ENCODE measurements around the gene MBTPS1.

MBTPS1 gene

GRCh38 chr16:84042879-84043485 lies 73.8 kb downstream of the MBTPS1 start:
- ChIA-PET CTCF (no interaction called here), POLR2A (no interaction called here)
- TF ChIP-seq SP1 (IDR thresholded peaks at IDR 0.05): no peak
- TF ChIP-seq LEF1 (IDR thresholded peaks at IDR 0.05; ENCODE audit: borderline replicate concordance): no peak
- TF ChIP-seq ARNT (IDR thresholded peaks at IDR 0.05): no peak
- TF ChIP-seq SUZ12 (IDR thresholded peaks at IDR 0.05): no peak
- no peak for TF ChIP-seq FOXK2 (IDR thresholded peaks at IDR 0.05)
- no peak for TF ChIP-seq NFRKB (IDR thresholded peaks at IDR 0.05)
- TF ChIP-seq FOXM1 (IDR thresholded peaks at IDR 0.05; ENCODE audit: borderline replicate concordance): no peak
- TF ChIP-seq CTBP1 (IDR thresholded peaks at IDR 0.05; ENCODE audit: borderline replicate concordance): no peak
- TF ChIP-seq BHLHE40 (IDR thresholded peaks at IDR 0.05; ENCODE audit: borderline replicate concordance): no peak
- no peak for TF ChIP-seq FOXA1 (IDR thresholded peaks at IDR 0.05)
- no peak for TF ChIP-seq HDGF (IDR thresholded peaks at IDR 0.05; ENCODE audit: borderline replicate concordance)
- no peak for TF ChIP-seq ZNF384 (IDR thresholded peaks at IDR 0.05)
- TF ChIP-seq ELF4 (IDR thresholded peaks at IDR 0.05): no peak
- no peak for TF ChIP-seq PKNOX1 (IDR thresholded peaks at IDR 0.05)
- TF ChIP-seq TARDBP (IDR thresholded peaks at IDR 0.05): no peak
- TF ChIP-seq L3MBTL2 (conservative IDR thresholded peaks at IDR 0.05): no peak
- no peak for DNase-seq (ENCODE audit: extremely low spot score)

- DNase-seq (ENCODE audit: extremely low spot score): no peak
- CTCF ChIA-PET: no interaction called here
- POLR2A ChIA-PET: no interaction called here
- TF ChIP-seq BHLHE40 (IDR thresholded peaks at IDR 0.05; ENCODE audit: borderline replicate concordance): no peak
- TF ChIP-seq PKNOX1 (IDR thresholded peaks at IDR 0.05): no peak
- no peak for TF ChIP-seq SP1 (IDR thresholded peaks at IDR 0.05)
- TF ChIP-seq FOXM1 (IDR thresholded peaks at IDR 0.05; ENCODE audit: borderline replicate concordance): no peak
- TF ChIP-seq FOXA1 (IDR thresholded peaks at IDR 0.05): no peak
- TF ChIP-seq ARNT (IDR thresholded peaks at IDR 0.05): no peak
- no peak for TF ChIP-seq LEF1 (IDR thresholded peaks at IDR 0.05; ENCODE audit: borderline replicate concordance)
- no peak for TF ChIP-seq NFRKB (IDR thresholded peaks at IDR 0.05)
- TF ChIP-seq FOXK2 (IDR thresholded peaks at IDR 0.05): no peak
- TF ChIP-seq TARDBP (IDR thresholded peaks at IDR 0.05): no peak
- TF ChIP-seq L3MBTL2 (conservative IDR thresholded peaks at IDR 0.05): no peak
- TF ChIP-seq SUZ12 (IDR thresholded peaks at IDR 0.05): no peak
- TF ChIP-seq HDGF (IDR thresholded peaks at IDR 0.05; ENCODE audit: borderline replicate concordance): no peak
- TF ChIP-seq ELF4 (IDR thresholded peaks at IDR 0.05): no peak
- TF ChIP-seq CTBP1 (IDR thresholded peaks at IDR 0.05; ENCODE audit: borderline replicate concordance): no peak
- TF ChIP-seq ZNF384 (IDR thresholded peaks at IDR 0.05): no peak
Observed at GRCh38 chr16:84042308-84042878, 74.3 kb downstream of the MBTPS1 start, which contains the start of gene SLC38A8. TSS of gene SLC38A8 (minus strand) at chr16:84042795. CDS start at chr16:84042157, 638 bp downstream.

GRCh38 chr16:84041881-84042280 lies 74.9 kb downstream of the MBTPS1 start:
- TF ChIP-seq ZNF384 (IDR thresholded peaks at IDR 0.05): no peak
- no peak for TF ChIP-seq FOXK2 (IDR thresholded peaks at IDR 0.05)
- no peak for TF ChIP-seq L3MBTL2 (conservative IDR thresholded peaks at IDR 0.05)
- no peak for TF ChIP-seq HDGF (IDR thresholded peaks at IDR 0.05; ENCODE audit: borderline replicate concordance)
- no peak for TF ChIP-seq TARDBP (IDR thresholded peaks at IDR 0.05)
- TF ChIP-seq SUZ12 (IDR thresholded peaks at IDR 0.05): no peak
- TF ChIP-seq FOXM1 (IDR thresholded peaks at IDR 0.05; ENCODE audit: borderline replicate concordance): no peak
- no peak for TF ChIP-seq FOXA1 (IDR thresholded peaks at IDR 0.05)
- TF ChIP-seq ARNT (IDR thresholded peaks at IDR 0.05): no peak
- TF ChIP-seq CTBP1 (IDR thresholded peaks at IDR 0.05; ENCODE audit: borderline replicate concordance): no peak
- no peak for TF ChIP-seq PKNOX1 (IDR thresholded peaks at IDR 0.05)
- no peak for TF ChIP-seq NFRKB (IDR thresholded peaks at IDR 0.05)
- TF ChIP-seq ELF4 (IDR thresholded peaks at IDR 0.05): no peak
- TF ChIP-seq BHLHE40 (IDR thresholded peaks at IDR 0.05; ENCODE audit: borderline replicate concordance): no peak
- TF ChIP-seq SP1 (IDR thresholded peaks at IDR 0.05): no peak
- no peak for TF ChIP-seq LEF1 (IDR thresholded peaks at IDR 0.05; ENCODE audit: borderline replicate concordance)
- DNase-seq (ENCODE audit: extremely low spot score): no peak
- ChIA-PET CTCF (interaction anchor here (1.4 kb wide), 1 partner anchor 85 kb away, joined by 5 read pairs; no protein-coding TSS in a partner anchor), POLR2A (no interaction called here)

GRCh38 chr16:84040823-84041820 lies 75.6 kb downstream of the MBTPS1 start:
- DNase-seq (ENCODE audit: extremely low spot score): no peak
- ChIA-PET POLR2A (no interaction called here), CTCF (interaction anchor here (1.3 to 1.4 kb wide), 3 partner anchors 25 to 87 kb away, joined by 3 to 5 read pairs (median 5); no protein-coding TSS in a partner anchor)
- TF ChIP-seq FOXA1 (IDR thresholded peaks at IDR 0.05) (no peak), TARDBP (IDR thresholded peaks at IDR 0.05) (no peak), PKNOX1 (IDR thresholded peaks at IDR 0.05) (no peak), HDGF (IDR thresholded peaks at IDR 0.05; ENCODE audit: borderline replicate concordance) (no peak), FOXK2 (IDR thresholded peaks at IDR 0.05) (no peak), BHLHE40 (IDR thresholded peaks at IDR 0.05; ENCODE audit: borderline replicate concordance) (no peak), SP1 (IDR thresholded peaks at IDR 0.05) (no peak), ELF4 (IDR thresholded peaks at IDR 0.05) (no peak), FOXM1 (IDR thresholded peaks at IDR 0.05; ENCODE audit: borderline replicate concordance) (no peak), CTBP1 (IDR thresholded peaks at IDR 0.05; ENCODE audit: borderline replicate concordance) (no peak), ZNF384 (IDR thresholded peaks at IDR 0.05) (no peak), LEF1 (IDR thresholded peaks at IDR 0.05; ENCODE audit: borderline replicate concordance) (no peak)

Data from HEK293T (cell line).